T-helper 22 cell (primary cell): ENCODE measurements around the gene PTN.

Experiments used
- DNase-seq: peaks from one replicate; pipeline ENCODE4 v3.0.0-alpha.2; 2020; ENCODE audit warnings: low read depth

Gene PTN, protein sequence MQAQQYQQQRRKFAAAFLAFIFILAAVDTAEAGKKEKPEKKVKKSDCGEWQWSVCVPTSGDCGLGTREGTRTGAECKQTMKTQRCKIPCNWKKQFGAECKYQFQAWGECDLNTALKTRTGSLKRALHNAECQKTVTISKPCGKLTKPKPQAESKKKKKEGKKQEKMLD

DNA sequence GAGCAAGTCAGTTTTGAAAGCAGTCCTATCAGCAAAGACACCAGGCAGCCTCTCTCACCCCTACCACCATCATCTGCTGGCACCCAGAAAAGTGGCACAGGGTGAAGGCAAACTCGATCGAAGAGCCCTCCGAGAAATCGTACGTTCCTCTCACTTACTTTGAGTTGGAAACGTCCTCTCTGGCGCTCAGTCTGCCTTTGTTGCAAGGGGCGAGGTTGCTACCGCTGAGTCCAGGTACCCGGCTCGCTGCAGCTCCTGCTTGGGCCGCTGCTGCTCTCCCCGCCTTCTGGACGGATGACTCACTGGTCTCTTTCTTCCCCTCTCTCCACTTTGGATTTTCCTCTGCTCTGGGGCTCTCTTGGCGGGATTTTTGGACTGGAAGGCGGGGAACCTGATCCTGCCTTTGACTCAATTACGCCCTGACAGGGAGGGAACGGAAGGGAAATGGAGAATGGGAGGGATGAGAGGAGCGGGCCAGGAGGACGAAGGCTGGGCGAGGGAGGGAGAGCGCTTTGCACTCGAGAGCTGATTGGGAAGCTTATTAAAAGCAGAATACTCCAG is at the start of gene PTN:
PTN (minus strand) TSS at position 453 of the 561 bp plus-strand sequence. CDS start 88,760 bp downstream, outside the sequence.
- DNase-seq: no peak

DNA sequence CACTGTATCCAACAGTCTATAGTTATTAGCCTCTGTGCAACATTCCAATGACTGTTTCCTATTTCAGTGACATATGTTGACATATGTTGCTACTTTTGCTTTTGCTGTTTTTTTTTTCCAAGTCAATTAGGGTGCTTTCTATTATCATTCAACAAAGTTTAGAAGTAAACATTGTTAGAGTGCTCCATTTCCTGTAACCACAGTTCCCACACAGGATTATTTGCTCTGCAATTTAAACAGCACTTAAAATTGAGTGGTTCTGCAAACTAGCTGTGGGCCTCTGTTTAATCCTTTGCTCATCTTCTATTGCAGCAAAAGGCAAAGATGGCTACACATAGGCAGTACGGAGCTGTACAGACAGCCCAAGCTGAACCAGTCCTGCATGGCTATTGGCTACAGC is 46.5 kb upstream of the PTN start:
- DNase-seq: no peak

DNA sequence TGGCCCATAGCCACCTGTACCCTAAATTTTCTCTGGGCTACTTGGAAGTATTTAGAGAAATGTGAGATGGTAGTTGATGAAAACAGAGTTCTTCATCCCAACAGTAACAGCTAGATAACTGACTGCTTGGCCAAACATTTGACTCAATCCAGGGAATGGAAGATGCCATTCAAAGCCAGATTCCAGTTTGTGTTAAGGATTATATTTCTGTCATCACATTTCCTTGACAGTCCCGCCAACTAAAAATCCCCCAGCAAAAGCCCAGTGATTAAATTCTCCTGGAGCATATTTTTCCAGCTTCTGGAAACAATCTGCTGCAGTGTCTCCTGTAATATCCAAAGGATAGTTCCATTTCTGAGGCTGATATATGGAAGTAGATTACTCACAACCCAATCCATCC is 45.4 kb upstream of the PTN start:
- DNase-seq: no peak

DNA sequence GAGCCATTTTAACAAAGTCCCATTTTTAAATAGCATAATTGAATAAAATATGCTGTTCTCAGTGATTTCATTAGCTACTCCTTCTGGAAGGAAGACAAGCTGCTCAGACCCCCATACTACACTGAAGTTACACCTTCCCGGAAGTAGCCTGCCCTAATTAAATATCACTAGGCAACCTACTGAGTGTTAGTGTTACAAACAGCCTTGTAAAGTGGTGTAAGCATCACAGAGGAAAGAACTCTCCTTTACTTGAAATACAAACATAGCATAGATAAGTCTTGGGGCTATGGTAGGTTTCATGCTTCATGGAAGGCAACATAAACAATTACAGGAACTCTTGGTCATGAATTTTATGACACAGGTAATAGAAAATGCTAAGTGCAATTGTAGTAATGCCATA is 43.4 kb upstream of the PTN start:
- no peak for DNase-seq

DNA sequence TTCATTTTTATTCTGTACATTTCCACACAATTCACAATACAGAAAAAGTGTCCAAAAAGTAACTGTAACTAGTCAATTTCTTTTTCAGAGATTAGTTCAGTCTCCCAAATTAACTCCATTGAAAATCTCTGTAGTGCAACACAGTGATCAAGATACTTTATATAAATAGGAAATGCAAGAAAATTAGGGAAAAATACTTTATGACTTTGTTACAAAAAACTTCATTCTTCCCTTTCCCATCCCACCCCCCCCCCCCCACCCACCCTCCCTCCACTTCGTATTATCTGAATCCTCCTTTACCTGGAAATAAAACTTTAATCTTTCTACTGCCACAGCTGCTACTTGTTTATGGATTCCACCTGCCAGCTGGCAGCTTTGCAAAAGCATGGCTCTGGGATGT is 37.5 kb upstream of the PTN start:
- DNase-seq: no peak

DNA sequence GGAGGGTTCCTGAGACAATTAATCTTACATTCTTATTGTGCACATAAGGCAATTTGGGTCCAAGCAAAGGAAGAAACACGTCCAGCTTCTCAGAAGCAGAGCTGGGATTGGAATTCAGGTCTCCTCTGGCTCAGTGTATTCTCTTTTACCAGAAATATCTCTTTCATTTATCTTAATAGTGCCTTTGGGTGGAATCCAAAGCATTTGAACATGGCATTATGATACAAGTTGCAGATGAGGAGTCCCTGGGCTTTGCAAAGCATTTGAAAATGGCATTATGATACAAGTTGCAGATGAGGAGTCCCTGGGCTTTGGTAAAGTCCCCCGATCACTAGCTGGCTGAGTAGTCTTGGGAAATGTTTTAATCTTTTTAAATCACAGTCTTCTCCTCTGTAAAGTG is 30.0 kb upstream of the PTN start:
- DNase-seq: no peak

DNA sequence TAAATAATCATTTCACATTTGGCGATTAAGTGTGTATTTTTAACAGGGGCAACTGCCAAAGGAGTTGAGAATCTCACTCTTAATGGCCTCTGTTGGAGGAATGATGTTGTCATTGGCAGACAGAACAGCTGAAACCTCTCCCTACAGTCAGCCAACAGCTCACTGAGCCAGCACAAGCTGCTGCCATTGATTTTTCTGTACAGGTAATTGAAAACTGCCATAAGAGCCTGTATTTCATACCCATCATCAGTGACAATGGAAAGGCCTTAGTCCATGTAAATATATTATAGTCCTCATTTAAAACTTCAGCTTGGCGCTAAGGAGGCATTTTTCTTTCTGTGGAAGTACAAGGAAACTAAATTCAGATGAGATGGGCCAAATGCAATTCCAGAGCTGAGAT is 28.1 kb upstream of the PTN start:
- DNase-seq: no peak

DNA sequence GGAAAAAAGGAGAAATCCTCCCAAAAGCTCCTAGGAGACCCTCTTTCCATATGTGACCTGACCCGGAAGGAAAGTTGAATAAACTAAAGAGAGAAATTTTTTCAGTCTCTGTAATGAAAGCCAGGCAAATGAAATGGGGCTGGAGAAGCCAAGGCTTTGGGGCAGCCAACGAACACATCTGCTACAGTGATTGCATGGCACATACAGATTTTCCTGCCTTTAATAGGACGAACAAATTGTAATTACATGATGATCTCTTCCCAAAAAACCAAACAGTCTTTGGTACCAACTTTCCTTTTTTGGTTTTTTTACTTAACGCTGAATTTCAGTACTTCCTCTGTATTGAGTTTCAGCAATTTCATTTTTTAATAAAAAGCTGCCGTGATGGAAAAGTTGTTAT is 23.5 kb upstream of the PTN start:
- no peak for DNase-seq

DNA sequence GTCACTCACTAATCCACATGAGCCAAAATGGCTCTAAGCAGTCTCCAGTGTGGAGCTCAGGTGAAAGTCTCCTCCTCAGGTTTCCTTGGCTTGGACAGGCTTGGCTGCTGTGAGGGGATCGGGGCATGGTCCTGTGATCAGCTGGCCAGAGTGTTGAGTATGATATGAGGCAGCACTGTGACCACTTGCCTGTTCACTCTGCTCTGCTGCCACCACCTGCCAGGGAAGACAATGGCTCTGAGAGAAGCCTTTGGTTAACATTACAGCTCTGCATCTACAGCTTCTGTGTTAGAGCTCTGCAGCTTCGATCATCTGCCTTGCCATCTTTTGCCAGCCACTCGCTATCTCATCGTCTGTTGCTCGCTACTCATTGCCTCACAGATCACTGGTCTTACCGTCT is 20.1 kb upstream of the PTN start:
- no peak for DNase-seq

DNA sequence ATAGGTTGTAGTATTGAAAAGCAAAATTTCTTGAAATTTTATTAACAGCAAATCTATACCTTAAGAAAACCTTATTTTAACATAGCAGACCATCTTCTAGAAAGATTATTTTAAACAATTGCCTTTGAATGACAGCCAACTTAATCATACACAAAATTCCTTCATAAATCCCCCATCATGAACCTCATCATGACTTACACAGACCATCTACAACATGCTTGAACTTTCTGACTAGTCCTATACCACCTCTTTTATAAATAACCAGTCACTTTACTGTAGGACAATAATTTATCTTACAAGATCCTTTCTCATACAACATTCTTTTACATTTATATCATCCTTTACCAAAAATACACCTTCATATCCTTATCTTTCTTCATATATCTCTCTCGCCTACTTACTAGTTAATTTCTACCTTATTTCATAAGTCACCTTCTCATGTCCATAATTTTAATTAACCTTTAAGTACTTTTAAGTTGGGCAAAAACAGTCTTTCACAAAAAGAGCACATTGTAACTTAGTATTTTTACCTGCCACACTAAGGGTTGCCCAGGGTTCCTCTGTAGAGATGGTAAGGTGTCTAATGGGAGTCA is 16.6 kb upstream of the PTN start:
- DNase-seq: no peak

DNA sequence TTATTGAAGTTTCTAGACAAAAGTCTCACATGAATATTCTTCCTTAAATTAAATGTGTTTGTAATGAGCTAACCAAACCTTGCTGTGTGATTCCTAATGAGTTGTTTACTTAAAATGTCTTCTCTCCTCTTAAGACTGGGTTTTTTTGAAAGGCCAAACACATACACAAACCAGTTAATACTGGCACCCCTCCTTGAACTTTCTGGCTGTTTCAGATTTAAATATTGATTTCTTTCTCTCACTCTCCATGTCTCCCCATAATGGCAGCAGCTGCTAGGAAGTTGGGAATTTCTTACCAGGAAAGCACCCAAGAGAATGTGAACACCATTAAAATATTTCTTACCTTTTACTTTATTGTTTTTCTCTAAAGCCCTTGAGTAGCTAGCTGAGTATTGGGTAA is 11.4 kb upstream of the PTN start:
- no peak for DNase-seq

DNA sequence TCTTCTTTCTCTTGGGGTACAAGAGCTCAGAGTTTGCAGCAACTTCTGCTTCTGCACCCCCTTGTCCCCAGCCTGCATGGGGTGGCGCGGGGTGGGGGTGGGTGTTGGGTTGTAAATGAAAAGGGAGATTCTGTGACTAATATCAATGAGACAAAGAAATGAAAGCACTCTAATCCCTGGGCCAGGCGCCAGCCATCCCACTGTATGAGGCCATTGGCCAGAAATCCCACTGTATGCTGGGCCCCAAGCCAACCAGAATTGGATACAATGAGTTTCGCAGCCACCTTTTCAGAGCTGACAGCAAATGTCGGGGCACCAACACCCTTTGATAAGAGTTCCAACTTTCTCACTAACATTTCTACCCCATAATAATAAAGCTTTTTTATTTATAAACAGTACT is 10.9 kb upstream of the PTN start:
- DNase-seq: no peak

DNA sequence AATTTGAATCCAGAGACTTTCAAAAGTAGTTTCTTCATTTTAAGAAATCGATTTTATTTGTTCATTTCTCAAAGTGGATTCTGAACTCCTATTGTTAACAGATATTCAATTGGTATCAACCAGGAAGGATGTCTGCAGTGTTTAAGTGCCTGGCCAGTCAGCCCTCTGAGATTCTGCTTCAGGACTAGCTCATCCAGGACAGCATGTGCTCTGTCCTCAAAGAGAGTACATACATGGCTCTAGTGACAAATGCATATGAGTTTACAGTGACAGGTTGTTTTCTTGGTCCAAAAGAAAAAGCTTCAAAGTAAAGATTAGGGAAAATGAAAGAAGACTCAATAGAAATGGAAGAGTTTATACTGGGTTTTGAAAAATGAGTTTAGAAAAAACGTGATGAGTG is 8.4 kb upstream of the PTN start:
- DNase-seq: no peak

DNA sequence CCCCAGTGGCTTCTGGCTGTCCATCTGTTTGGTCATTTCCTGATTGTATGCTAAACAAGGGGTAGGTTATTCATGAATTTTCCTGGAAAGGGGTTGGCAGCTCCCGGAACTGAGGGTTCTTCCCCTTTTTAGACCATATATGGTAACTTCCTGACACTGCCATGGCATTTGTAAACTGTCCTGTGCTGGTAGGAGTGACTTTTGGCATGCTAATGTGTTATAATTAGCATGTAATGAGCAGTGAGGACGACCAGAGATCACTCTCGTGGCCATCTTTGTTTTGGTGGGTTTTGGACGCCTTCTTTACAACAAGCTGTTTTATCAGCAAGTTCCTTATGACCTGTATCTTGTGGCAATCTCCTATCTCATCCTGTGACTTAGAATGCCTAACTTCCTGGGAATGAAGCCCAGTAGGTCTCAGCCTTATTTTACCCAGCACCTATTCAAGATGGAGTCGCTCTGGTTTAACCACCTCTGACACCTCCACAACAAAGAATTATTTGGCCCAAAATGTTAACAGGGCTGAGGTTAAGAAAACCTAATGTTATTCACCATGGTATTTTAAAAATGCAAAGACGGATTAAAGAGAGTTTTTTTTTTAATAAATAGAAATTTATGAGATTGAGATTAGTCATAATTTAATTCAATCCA is 2.4 kb upstream of the PTN start:
- DNase-seq: no peak

DNA sequence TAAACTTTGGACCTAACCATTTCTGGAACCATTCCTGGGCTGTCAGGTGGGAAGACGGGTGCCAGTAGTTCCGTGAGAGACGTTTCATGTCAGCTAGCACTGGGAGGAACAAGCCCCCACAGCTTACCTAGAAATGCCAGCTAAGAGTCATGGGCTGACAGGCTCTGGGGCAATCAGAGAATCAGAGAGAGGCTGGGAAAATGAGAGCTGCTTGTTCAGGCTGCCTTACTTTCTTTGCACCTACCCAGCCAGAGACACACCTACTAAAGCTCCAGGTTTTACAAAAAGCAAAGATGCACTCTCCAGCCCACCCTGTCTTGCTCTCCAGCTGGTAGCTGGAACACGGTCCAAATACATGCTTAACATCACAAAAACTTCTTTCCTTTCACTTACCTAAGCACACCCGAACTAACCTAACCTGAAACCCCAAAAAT is 688 bp downstream of the PTN start:
- DNase-seq: no peak

DNA sequence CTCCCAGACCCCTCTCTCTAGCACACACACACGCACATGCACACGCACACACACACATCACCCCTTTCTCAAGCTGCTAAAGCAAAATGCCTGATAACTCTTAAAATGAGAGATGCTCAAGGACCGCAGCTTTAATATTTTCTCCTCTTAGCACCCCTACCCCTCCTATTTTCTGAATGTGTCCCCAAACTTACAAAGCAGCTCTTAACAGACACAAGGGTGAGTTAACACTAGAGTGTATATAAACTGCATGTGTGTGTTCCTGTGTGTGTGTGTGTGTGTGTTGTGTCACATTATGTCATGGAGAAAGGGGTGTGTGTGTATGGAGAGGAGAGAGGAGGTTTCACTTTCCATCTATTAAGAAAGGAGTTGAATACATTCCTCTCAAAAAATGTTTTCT is 1.3 kb downstream of the PTN start:
- no peak for DNase-seq

DNA sequence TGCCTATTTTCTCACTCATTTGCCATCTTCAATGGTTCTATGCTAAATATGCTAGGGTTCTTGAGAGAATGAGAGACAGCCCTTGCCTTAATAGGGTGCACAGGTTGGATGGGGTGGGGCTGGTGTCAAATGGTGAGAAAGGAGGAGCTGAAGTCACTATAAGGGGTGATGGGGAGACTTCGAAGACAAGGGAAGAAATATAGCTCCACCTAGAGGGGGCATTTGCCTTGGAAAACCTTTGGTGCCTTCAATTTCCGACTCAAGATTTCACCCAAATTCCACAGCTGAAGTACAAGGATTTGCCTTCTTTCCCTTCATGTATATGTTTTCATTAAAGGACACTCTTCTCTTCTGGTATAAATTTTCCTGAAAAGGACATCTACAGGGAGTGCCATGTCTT is 5.6 kb downstream of the PTN start:
- no peak for DNase-seq

DNA sequence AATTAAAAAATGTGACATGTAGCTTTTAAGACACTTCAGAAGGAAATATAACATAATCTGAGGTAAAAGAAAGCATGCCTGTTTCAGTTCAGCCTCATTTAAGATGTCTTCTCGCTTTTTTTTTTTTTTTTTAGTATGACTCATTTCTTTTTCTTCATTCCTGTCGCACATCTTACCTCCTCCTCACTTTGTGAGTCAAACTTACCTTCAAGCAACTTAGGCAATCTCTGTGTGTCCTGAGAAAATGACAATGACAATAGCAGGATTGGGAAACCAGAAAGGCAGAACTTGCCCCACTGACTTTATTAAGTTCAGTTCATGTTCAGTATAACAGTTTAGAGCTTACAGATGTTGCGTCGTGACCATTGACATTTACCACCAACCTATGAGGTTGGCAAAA is 7.7 kb downstream of the PTN start:
- DNase-seq: no peak

DNA sequence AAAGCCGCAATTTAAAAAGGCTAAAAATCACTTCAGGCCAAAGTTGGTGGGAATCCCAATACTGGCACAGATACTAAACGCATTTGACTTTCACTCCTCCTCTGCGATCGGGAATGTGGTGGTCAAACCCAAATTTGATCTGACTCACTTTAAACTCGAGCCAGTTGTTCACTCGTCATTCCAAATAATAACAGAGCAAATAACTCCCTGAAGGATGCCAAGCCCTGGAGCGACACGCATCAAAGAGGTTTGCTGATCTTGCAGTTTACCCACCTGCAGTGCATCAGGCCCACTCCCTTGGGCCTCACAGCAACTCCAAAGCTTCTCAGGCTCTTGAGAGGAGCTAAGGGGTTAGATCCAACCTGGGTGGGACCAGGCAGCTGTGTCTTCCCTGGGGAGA is 12.2 kb downstream of the PTN start:
- no peak for DNase-seq

DNA sequence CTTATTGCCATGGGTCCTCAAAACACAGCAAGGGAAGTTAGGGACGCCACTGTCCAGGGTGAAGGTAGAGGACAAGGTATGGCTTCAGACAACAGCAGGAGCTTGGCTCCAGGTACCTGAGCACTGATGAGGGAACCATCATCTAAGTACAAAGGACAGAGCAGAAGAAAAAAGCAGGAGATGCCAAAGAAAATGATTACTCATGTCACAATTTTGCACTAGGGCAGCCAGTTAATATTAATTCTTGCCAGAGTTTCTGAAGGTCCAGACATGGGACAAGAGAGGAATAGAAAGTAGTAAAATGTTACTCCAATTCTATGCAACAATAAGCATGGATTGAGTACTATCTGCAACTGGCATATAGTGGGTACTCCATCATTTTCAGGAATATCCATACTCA is 14.1 kb downstream of the PTN start:
- DNase-seq: no peak

DNA sequence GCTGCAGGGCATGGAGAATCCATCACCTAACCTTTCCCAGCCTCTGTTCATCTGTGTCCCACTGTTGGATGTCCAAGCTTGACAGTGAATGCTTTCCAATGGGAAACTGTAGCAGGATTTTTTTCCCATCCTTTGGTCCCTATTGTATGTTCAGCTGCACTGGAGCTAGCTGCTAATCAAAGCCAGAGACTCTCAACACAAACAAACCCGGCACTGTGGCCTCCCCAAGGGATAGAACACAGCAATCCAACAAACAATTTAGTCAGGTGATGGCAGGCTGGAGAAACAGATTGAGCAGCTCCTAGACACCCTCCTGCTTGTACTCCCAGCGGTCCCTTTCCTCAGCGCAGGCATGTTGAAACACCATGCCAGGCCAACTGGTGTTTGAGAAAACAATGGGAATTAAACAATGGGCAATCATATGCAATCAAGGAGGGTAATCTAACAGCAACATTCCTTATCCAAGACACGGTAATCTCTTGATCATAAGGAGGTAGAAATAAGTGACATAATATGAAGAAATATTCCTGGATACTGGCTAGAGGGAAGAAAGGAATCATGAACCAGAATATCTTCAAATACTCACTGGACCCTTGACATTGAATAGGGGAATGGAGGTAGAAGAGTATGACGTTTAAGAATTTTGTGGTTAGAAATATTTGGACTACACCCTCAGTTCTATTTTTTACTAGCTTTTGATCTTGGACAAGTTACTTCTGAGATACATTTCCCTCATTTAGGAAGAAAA is 15.0 kb downstream of the PTN start:
- DNase-seq: no peak

DNA sequence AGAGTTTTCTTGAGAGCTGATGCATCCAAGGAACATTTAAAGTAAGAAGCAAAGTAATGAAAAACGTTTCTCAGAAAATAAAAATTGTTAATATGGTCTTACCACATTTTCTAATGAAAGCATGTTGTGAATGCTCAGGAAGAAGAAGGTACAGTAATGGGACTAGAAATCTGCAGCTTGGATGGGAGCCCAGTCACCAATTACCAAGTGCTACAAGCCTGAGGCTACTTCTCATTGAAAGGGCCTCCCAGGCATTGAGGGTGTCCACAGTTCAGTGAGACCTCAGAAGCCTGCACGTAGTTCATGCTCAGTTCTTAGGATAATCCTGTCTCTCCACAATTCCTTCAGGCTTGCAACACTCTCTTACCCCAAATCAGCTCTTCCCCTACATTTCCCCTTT is 17.6 kb downstream of the PTN start:
- no peak for DNase-seq
